ENCODE measurements around the gene SRRM5.
A peak's percentile ranks its signal among the peaks of the same experiment; 100 is the strongest.
"Not testable (repeated sequence)": the region's sequence is repeated elsewhere in the genome, so short reads cannot be mapped to it uniquely, and the experiment has no call there.

The SRRM5 gene

GRCh38 chr19:43610493-43610892 is 1.4 kb upstream of the SRRM5 start:
- no peak for DNase-seq (ENCODE audit: low read depth in 2 of 3, low spot score in 2 of 3)

- no peak for DNase-seq (ENCODE audit: low read depth in 2 of 3, low spot score in 2 of 3)
Measured at GRCh38 chr19:43612374-43612773, 486 bp downstream of the SRRM5 start.

GRCh38 chr19:43616306-43616705 is 4.4 kb downstream of the SRRM5 start:
- DNase-seq (ENCODE audit: low read depth in 2 of 3, low spot score in 2 of 3), result no peak

GRCh38 chr19:43616954-43617353 is 5.1 kb downstream of the SRRM5 start:
- no peak for DNase-seq (ENCODE audit: low read depth in 2 of 3, low spot score in 2 of 3)

- no peak for DNase-seq (ENCODE audit: low read depth in 2 of 3, low spot score in 2 of 3)
Measured at GRCh38 chr19:43618921-43619261, 7.0 kb downstream of the SRRM5 start.

- DNase-seq (ENCODE audit: low read depth in 2 of 3, low spot score in 2 of 3), result peak; percentile 65 to 79 (median 78)
Measured at GRCh38 chr19:43619262-43620060, 7.6 kb downstream of the SRRM5 start, which contains the start of gene ZNF428. Gene ZNF428, minus strand, starts transcription at chr19:43619629. Its CDS starts 5,325 bp downstream, at chr19:43614304.

- DNase-seq (ENCODE audit: low read depth in 2 of 3, low spot score in 2 of 3), result no peak
Measured at GRCh38 chr19:43620061-43621001, 8.4 kb downstream of the SRRM5 start.

GRCh38 chr19:43622070-43622469 is 10.2 kb downstream of the SRRM5 start:
- DNase-seq (ENCODE audit: low read depth in 2 of 3, low spot score in 2 of 3), result no peak

GRCh38 chr19:43622956-43623355 is 11.1 kb downstream of the SRRM5 start:
- DNase-seq (ENCODE audit: low read depth in 2 of 3, low spot score in 2 of 3), result no peak

GRCh38 chr19:43623889-43624670 is 12.2 kb downstream of the SRRM5 start:
- DNase-seq (ENCODE audit: low read depth in 2 of 3, low spot score in 2 of 3), result no peak

GRCh38 chr19:43624933-43625332 is 13.0 kb downstream of the SRRM5 start:
- DNase-seq (ENCODE audit: low read depth in 2 of 3, low spot score in 2 of 3), result peak; percentile 53 to 71 (median 61)

GRCh38 chr19:43625918-43626579 is 14.2 kb downstream of the SRRM5 start:
- DNase-seq (ENCODE audit: low read depth in 2 of 3, low spot score in 2 of 3), result no peak

- no peak for DNase-seq (ENCODE audit: low read depth in 2 of 3, low spot score in 2 of 3)
Measured at GRCh38 chr19:43626838-43627237, 14.9 kb downstream of the SRRM5 start.

GRCh38 chr19:43628646-43629326 is 16.9 kb downstream of the SRRM5 start:
- no peak for DNase-seq (ENCODE audit: low read depth in 2 of 3, low spot score in 2 of 3)

DNA sequence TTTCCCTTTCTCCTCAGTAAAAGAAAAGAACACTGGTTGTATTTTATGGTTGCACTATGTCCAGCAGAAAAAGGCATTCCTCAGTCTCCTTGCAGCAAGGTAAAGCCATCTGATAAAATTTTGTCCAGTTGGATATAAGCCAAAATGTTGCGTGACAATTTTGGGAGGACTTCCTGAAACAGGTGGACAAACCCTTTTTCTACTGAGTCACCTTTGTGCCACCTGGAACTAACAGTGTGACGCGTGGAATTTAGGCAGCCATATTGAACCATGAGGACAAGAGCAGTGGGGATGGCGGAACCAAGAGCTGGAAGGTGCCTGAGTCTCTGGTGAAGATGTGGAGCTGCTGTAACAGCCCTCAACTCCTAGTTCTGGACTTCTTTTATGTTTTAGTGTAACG is 19.6 kb downstream of the SRRM5 start:
- DNase-seq (ENCODE audit: low read depth in 2 of 3, low spot score in 2 of 3), result no peak

- no peak for DNase-seq (ENCODE audit: low read depth in 2 of 3, low spot score in 2 of 3)
Measured at GRCh38 chr19:43633520-43633919, 21.6 kb downstream of the SRRM5 start.

DNA sequence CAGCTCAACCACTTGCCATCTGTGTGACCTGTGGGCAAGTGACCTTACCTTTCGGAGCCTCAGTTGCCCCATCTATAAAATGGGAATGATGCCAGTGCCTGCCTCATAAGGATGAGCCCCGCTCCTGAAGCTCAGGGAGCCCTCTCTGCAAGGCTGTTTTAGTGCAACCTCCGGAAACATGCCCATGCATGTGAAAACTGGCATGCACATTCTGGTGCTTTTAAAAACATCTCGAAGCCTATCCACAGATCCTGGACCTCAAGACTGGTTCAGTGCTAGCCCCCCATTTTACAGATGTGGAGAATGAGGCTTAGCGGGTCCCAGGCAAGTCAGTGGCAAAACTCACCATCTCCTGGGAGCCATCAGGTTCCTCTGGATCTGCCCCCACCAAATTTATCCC is 22.2 kb downstream of the SRRM5 start:
- no peak for DNase-seq (ENCODE audit: low read depth in 2 of 3, low spot score in 2 of 3)

DNA sequence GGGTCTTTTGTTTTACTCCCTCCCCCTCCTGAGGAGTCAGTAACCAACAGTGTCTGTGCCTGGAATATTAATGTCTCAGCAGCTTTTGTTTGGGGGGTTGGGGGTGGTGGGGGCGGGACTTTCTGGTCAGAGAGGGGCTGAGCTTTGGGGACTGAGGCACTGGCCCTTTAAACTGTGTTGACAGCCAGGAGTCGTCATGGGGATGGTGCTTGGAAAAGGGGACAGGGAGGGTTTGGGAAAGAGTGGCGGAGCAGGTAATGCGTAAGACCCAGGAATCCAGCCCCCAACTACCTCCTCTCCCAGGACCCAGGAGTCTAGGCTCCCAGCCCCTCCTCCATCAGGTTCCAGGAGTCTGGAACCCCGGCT is 22.6 kb downstream of the SRRM5 start:
- DNase-seq (ENCODE audit: low read depth in 2 of 3, low spot score in 2 of 3), result no peak

DNA sequence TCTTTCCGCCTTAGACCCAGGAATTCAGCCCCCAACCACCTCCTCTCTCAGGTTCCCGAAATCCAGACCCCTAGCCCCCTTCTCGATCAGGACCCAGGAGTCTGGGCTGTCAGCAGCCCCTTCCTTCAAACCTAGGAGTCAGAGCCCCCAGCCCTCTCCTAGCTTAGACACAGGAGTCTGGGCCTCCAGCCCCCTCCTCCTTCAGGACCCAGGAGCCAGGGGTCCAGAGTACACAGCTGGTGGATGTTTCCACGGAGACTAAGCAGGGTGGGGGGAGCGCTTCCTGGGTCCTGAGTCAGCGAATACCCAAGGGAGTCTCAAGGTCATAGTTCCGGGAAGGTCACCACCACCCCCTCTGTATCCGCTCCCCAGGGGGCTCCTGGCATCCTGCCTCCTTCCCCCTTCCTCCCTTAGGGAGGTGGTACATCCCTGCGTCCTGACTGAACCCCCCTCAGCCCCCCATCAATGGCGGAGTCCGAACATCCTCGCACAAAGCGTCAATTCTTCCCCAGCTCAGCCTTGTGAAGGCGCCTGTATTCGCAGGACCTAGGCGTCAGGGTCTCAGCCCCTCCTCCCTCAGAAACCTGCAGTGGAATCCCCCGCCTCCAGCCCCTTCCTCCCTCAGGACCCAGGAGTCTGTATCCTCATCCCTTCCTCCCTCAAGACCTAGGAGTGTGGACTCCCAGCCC is 23.1 kb downstream of the SRRM5 start:
- DNase-seq (ENCODE audit: low read depth in 2 of 3, low spot score in 2 of 3), result no peak

GRCh38 chr19:43635561-43635940 is 23.7 kb downstream of the SRRM5 start:
- not testable (repeated sequence) for DNase-seq (ENCODE audit: low read depth in 2 of 3, low spot score in 2 of 3)

All from activated CD8-positive, alpha-beta memory T cell treated with anti-CD3 and anti-CD28 coated beads for 48 hours (primary cell).